Right renal pelvis (tissue), 4 donors: ENCODE measurements around the gene BHMT. TPM values are rescaled to one million over a fixed set of nuclear protein-coding genes. Genes with fewer than 3 reads are reported as not detected.
"Not testable (repeated sequence)": the region's sequence is repeated elsewhere in the genome, so short reads cannot be mapped to it uniquely, and the experiment has no call there.

Experiments
- DNase-seq, 4 donors: peaks; one replicate each; pipeline ENCODE4 v3.0.0-alpha.2; 2013; ENCODE audit warnings: low read depth in 4 of 4, low spot score in 3 of 4, missing footprints in 1 of 4
- polyA plus RNA-seq, 4 donors: library from polyadenylated mRNA; unstranded; fragments of 120-200 nt; gene quantifications; one replicate each; pipeline ENCODE4 v1.2.1, GENCODE V29; 2013; ENCODE audit not compliant: insufficient read length in 4 of 4

Gene BHMT
- polyA plus RNA-seq, 4 donors = 190 to 523 (median 312) TPM

DNA sequence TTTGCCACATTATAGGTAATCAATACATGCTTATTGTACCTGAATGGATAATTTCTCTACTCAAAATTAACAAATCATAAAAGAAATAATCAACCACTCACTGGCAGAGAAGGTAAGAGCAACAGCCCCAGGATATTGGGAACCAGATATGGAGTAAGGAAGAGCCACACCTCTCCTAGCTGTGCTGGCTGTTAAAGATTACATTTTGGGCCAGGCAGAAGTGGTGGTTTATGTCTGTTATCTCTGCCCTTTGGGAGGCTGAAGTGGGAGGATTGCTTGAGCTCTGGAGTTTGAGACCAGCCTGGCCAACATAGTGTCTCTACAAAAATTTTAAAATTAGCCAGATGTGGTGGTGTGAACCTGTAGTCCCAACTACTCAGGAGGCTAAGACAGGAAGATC is 56.4 kb downstream of the BHMT start:
- no peak for DNase-seq

- DNase-seq = no peak
Measured at GRCh38 chr5:79170661-79171060, 59.1 kb downstream of the BHMT start.

- DNase-seq = no peak
Measured at GRCh38 chr5:79171635-79172245, 60.1 kb downstream of the BHMT start.

DNA sequence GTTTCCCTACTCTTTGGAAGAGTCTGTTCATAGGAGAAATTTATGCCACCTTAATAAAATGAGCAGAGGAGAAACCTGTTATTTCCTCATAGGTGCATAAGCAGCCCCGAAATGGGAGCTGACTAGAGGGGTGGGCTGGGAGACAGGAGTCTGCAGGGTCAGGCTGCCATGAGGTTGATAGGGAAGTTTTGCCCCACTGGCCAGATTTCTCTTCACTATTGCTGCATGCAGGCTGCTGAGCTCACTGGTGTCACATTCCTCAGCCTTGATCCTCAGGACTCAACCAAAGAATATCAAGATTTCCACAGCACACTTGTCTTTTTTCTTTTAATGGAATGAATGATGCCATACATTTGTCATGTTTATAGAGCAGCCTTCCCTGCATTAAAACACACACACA is 60.7 kb downstream of the BHMT start:
- no peak for DNase-seq

GRCh38 chr5:79173626-79174025 is 62.0 kb downstream of the BHMT start:
- no peak for DNase-seq

DNA sequence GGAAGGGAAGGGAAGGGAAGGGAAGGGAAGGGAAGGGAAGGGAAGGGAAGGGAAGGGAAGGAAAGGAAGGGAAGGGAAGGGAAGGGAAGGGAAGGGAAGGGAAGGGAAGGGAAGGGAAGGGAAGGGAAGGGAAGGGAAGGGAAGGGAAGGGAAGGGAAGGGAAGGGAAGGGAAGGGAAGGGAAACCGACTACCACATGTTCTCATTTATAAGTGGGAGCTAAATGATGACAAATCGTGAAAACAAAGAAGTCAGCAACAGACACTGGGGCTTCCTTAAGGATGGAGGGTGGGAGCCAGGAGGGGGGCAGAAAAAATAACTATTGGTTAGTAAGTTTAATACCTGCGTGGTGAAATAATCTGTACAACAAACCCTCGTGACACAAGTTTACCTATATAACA is 68.8 kb downstream of the BHMT start:
- DNase-seq = not testable (repeated sequence)

DNA sequence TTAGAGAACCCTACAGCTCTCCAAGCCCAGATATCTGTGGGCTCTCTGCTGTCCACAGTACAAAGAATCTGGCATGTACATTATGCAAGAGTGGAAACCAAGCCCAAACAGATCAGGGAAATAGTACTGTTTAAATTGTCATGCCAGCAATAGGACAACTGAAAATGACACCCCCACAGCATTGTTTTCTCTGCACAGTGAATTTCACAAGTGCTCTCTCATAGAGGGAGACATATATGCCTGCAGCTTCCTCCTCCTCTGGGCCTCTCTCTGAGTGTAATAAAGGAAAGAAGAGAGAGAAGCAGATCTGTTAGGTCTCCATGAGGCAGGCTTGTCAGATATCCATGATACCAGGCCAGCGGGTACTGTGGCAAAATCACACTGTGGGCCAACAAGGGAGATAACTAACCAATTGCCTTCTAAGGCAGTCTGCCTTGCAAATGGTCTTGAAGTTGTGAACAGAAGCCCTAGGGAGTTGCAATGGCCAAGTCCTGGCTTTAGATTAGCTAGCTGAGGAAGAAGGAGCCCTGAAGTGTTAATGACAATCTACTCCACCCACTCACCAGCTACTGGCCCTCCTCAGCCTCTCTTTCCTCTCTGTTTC is 69.9 kb downstream of the BHMT start:
- DNase-seq = no peak

Other genes with a start within 250 kb of the BHMT start
- 10 to 100 TPM; 16.5 to 22.6 (median 22.0) TPM for gene ARSB, start 126.5 kb upstream of the BHMT start, polyA plus RNA-seq
- 10 to 100 TPM; 17.4 to 29.8 (median 21.9) TPM for gene DMGDH, start 42.1 kb upstream of the BHMT start, polyA plus RNA-seq
- gene BHMT2, start 42.0 kb upstream of the BHMT start, polyA plus RNA-seq = 10 to 100 TPM; 31.2 to 63.8 (median 38.5) TPM
- 10 to 100 TPM; 22.0 to 31.7 (median 29.1) TPM for gene JMY, start 124.3 kb downstream of the BHMT start, polyA plus RNA-seq